Stomach smooth muscle (tissue), 2 donors: ENCODE data around the gene RGSL1.
"Not testable (repeated sequence)": the region's sequence is repeated elsewhere in the genome, so short reads cannot be mapped to it uniquely, and the experiment has no call there.

Experiments
- H3K27ac ChIP-seq: one replicate; pipeline ENCODE4 v1.7.0; 2013; ENCODE audit warnings: mild to moderate bottlenecking, low read length, inconsistent platforms
- H3K27me3 ChIP-seq, 2 donors: one replicate each; pipeline ENCODE4 v1.7.0; 2013; ENCODE audit warnings: low read length in 2 of 2; ENCODE audit not compliant: insufficient read depth in 2 of 2, control insufficient read depth in 1 of 2
- H3K36me3 ChIP-seq, 2 donors: one replicate each; pipeline ENCODE4 v1.7.0; 2013; ENCODE audit warnings: low read length in 2 of 2; ENCODE audit not compliant: control insufficient read depth in 2 of 2, insufficient read depth in 2 of 2
- H3K4me1 ChIP-seq: one replicate; pipeline ENCODE4 v1.7.0; 2013; ENCODE audit warnings: low read length; ENCODE audit not compliant: control insufficient read depth, insufficient read depth
- H3K4me3 ChIP-seq, 2 donors: one replicate each; pipeline ENCODE4 v1.7.0; 2013; ENCODE audit warnings: low read length in 2 of 2
- H3K9ac ChIP-seq, 2 donors: one replicate each; pipeline ENCODE4 v1.7.0; 2013; ENCODE audit warnings: low read length in 2 of 2, mild to moderate bottlenecking in 1 of 2
- H3K9me3 ChIP-seq, 2 donors: one replicate each; pipeline ENCODE4 v1.7.0; 2013; ENCODE audit warnings: low read length in 2 of 2; ENCODE audit not compliant: control insufficient read depth in 2 of 2
- donor health status: healthy.
- donor health status: Pancreatic carcinoma.

RGSL1 gene

DNA sequence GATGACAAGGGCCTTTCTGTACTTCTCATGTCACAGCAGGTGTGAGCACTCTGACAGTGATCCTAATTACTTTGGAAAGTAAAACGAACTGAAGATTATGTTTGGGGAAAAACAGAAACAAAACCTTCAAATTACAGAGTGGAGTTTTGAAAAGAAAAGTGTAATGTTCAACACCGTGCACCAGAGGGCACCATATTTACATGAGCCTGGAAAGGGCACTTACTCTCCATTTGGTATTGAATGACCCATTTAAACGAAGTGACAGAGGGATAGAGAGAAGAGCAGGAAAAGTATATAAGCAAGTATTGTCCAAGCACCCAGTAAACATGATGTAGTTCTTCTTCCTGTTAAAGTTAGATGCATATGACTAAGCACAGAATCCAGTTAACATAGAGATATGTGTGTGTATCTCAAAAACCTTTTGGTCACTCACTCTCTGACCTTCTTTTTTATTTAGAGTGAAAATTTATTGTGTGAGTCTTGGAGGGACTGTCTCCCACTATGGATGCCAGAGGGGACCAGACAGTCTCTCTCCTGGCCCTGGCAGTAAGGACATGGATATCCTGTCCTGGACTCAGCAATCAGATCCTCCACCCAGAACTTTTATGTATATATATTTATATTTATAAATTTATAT, 3.8 kb upstream of the RGSL1 start:
- peaks cover 0 to 2% of the 10 kb centered on the region in 2 donors for H3K27me3 ChIP-seq
- no peak overlapping the region for H3K9ac ChIP-seq
- H3K4me3 ChIP-seq: no peak overlapping the region
- no peaks in the 10 kb centered on the region for H3K36me3 ChIP-seq
- no peaks in the 10 kb centered on the region for H3K9me3 ChIP-seq
- no peak overlapping the region for H3K27ac ChIP-seq
- no peaks in the 10 kb centered on the region for H3K4me1 ChIP-seq

DNA sequence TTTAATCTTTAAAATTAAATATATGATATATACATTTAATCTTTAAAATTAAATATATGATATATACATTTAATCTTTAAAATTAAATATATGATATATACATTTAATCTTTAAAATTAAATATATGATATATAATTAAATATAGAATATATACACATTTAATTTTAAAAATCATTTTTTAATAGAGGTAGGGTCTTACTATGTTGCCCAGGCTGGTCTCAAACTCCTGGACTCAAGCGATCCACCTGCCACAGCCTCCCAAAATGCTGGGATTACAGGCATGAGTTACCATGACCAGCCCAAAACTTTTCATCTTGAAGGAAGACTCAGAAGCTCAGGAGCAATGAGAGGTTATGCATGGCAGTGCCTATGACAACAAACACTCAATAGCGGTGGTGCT, 2.8 kb upstream of the RGSL1 start:
- H3K27ac ChIP-seq: not testable (repeated sequence)

DNA sequence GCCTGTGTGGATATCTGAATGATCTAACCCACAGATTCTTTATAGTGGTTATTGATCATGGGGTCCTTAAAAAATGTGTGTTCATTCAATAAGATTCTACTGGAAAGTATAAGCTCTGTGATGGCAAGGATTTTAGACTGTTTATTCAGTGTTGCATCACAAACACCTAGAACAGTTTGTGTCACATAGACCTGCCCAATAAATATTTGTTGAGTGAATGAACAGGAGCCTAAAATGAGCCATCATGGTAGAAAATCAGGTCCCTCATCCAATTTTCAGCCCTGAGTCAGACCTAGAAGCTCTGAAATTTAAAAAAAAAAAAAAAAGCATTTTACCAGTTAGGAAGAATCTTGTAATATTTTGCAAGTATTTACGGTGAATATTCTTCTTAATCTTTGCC, 2.3 kb upstream of the RGSL1 start:
- no peak overlapping the region for H3K9ac ChIP-seq
- no peaks in the 10 kb centered on the region for H3K9me3 ChIP-seq
- no peaks in the 10 kb centered on the region for H3K4me1 ChIP-seq
- H3K4me3 ChIP-seq: no peak overlapping the region
- no peaks in the 10 kb centered on the region for H3K27me3 ChIP-seq
- H3K27ac ChIP-seq: no peak overlapping the region
- no peaks in the 10 kb centered on the region for H3K36me3 ChIP-seq

More for the DNA sequence above, 2.8 kb upstream of the RGSL1 start:
- H3K9me3 ChIP-seq, H3K27me3 ChIP-seq, H3K4me1 ChIP-seq, H3K4me3 ChIP-seq, H3K9ac ChIP-seq, H3K36me3 ChIP-seq: not testable (repeated sequence)

DNA sequence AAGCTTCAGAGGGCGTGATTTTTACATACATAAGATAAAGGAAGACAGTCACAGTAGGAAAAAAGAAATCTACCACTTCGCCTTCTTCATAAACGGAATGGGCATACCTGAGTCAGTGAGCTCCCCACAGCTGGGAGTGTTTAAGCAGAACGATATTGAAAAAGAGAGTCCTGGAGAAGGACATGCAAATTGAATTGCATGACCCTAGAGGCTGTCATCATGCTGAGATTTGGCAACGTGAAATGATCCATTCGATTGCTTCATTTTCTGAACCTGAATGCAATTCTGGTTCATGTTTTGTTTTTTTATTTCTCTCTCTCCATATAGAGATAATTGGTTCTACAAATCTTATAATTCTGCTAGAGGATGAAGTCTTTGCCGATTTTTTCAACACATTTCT, 3.7 kb downstream of the RGSL1 start:
- Histone ChIP-seq H3K36me3 (no peaks in the 10 kb centered on the region), H3K27ac (no peak overlapping the region), H3K4me1 (no peaks in the 10 kb centered on the region), H3K9ac (no peak overlapping the region), H3K9me3 (no peaks in the 10 kb centered on the region), H3K4me3 (no peak overlapping the region), H3K27me3 (no peaks in the 10 kb centered on the region)

DNA sequence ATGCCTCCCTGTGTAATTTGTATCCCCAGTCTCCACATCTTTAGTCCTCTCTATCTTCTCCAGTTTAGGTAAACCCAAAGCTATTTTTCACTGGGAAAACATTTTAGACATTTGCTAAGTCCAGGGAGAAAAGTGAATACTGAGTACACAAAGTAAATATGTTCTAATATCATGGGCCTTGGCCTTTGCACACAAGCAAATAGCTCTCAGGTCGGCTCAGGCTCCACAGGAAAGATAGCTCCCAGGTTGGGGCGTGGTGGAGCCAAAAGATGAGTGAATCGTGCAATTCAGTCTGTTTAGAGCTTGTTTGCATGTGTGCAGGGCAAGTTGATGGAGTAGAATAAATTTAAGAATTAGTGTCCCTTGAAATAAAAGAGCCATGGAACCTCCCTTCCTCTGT, 7.9 kb downstream of the RGSL1 start:
- no peaks in the 10 kb centered on the region for H3K4me1 ChIP-seq
- H3K27ac ChIP-seq: no peak overlapping the region
- H3K9ac ChIP-seq: no peak overlapping the region
- H3K4me3 ChIP-seq: no peak overlapping the region
- H3K27me3 ChIP-seq: no peaks in the 10 kb centered on the region
- H3K9me3 ChIP-seq: no peaks in the 10 kb centered on the region
- no peaks in the 10 kb centered on the region for H3K36me3 ChIP-seq

DNA sequence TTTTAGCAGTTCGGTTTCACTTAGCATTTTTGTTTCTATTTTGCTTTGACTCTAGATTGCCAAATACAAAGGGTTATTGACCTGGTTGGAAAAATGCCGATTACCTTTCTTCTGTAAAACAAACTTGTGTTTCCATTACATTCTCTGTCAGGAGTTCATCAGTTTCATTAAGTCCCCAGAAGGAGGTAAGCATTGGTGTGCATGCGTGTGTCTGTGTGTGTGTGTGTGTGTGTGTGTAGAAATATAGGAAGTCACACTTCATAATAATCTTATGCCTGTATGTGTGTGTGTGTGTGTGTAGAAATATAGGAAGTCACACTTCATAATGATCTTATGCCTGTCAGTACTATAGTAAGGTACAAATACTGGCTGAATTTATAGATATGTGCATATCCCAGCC, 10.0 kb downstream of the RGSL1 start:
- Histone ChIP-seq H3K36me3 (no peaks in the 10 kb centered on the region), H3K27ac (no peak overlapping the region), H3K4me1 (no peaks in the 10 kb centered on the region)

DNA sequence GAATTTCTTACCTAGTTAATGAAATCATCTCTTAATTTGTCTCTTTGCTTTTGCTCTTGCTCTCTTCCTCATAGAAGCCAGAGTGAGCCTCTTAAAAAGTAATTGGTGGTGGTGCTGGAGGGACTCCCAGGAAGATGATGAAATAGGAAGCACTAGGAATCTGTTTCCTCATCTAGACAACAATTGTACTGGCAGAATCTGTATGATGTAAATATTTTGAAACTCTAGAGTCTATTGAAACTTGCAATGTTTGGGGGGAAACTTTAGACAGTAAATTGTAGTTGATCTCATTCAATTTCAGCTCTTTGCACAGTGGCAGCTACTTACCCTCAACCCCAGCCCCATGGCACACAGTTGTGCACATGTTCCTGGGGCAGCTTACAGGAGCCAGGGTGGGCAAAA, 10.6 kb downstream of the RGSL1 start:
- Histone ChIP-seq H3K9ac (no peak overlapping the region), H3K36me3 (no peaks in the 10 kb centered on the region), H3K27ac (no peak overlapping the region)

More for the DNA sequence above, 10.0 kb downstream of the RGSL1 start:
- no peak overlapping the region for H3K9ac ChIP-seq
- H3K4me3 ChIP-seq: no peak overlapping the region
- H3K27me3 ChIP-seq: no peaks in the 10 kb centered on the region
- H3K9me3 ChIP-seq: no peaks in the 10 kb centered on the region

DNA sequence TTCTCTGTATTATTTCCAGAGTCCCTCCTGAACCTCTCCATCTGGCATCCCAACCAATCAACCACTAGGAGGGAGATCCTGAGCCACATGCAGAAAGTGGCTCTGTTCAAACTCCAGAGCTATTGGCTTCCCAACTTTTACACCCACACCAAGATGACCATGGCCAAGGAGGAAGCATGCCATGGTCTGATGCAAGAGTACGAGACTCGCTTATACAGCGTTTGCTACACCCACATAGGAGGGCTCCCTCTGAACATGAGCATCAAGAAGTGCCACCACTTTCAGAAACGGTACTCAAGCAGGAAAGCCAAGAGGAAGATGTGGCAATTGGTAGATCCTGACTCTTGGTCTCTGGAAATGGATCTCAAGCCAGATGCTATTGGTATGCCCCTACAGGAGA, 23.6 kb downstream of the RGSL1 start:
- no peak overlapping the region for H3K9ac ChIP-seq
- peaks cover 10% of the 10 kb centered on the region in 2 donors for H3K9me3 ChIP-seq
- no peak overlapping the region for H3K4me3 ChIP-seq
- peaks cover 0 to 3% of the 10 kb centered on the region in 2 donors for H3K27me3 ChIP-seq
- H3K27ac ChIP-seq: no peak overlapping the region
- no peaks in the 10 kb centered on the region for H3K4me1 ChIP-seq
- no peaks in the 10 kb centered on the region for H3K36me3 ChIP-seq

More for the DNA sequence above, 10.6 kb downstream of the RGSL1 start:
- Histone ChIP-seq H3K9me3 (no peaks in the 10 kb centered on the region), H3K4me3 (no peak overlapping the region), H3K4me1 (no peaks in the 10 kb centered on the region), H3K27me3 (no peaks in the 10 kb centered on the region)

DNA sequence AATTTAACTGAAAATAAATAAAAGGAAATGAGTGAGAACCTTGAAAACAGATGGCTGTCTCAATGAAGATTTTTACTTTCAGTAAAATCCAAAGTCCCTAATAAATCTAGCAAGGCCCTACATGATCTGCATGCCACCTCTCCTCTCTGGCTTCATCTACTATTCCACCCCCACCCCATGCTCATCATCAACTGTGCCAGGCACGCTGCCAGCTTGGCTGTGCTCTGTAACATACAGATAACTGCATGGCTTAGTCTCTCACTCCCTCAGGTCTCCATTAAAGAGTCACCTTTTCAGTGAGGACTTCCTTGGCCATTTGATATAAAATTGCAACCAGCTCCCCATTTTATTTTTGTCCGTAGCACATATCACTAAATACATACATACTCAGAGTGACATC, 26.7 kb downstream of the RGSL1 start:
- H3K27me3 ChIP-seq: peaks cover 0 to 3% of the 10 kb centered on the region in 2 donors
- H3K36me3 ChIP-seq: no peaks in the 10 kb centered on the region
- no peak overlapping the region for H3K9ac ChIP-seq
- H3K27ac ChIP-seq: no peak overlapping the region
- no peak overlapping the region for H3K4me3 ChIP-seq
- peaks cover 10% of the 10 kb centered on the region in 2 donors for H3K9me3 ChIP-seq
- H3K4me1 ChIP-seq: no peaks in the 10 kb centered on the region

DNA sequence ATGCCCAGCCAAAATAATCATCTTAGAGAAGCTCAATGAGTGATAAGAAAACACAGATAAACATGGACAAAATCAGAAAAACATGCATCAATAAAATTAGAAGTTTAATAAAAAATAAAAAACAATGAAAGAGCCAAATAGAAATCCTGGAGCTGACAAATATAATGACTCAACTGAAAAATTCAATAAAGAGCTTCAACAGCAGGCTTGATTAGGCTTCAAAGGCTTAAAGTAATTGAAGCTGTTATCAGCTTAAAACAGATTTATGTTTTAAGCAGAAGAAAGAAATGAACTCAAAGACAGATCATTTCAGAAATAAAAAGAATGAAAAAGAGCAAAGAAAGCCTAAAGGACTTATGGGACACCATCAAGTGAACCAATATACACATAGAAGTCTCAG, 28.3 kb downstream of the RGSL1 start:
- Histone ChIP-seq H3K27me3 (peaks cover 0 to 3% of the 10 kb centered on the region in 2 donors), H3K4me1 (no peaks in the 10 kb centered on the region), H3K9ac (no peak overlapping the region), H3K27ac (no peak overlapping the region), H3K4me3 (no peak overlapping the region), H3K9me3 (peaks cover 10% of the 10 kb centered on the region in 2 donors), H3K36me3 (no peaks in the 10 kb centered on the region)

DNA sequence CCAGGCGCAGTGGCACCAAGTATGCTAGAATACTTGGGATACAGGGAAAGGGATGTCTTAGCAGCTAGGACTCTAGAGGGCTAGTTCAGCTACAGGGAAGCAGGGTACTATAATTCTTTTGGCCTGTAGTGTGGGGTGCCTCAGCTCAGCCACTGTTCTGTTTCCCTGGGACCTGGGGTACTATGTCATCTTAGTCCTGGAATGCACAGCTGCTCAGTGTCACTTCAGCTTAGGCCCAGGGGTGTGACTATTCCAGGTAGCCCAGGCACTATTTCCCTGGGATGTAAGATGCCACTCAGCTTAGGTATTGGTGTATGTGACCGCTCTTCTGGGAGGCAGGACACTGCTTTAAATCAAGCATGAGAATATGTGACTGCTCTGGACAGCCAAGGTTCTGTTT, 34.1 kb downstream of the RGSL1 start:
- Histone ChIP-seq H3K27me3 (no peaks in the 10 kb centered on the region), H3K4me3 (no peak overlapping the region), H3K9me3 (no peaks in the 10 kb centered on the region), H3K9ac (no peak overlapping the region), H3K36me3 (no peaks in the 10 kb centered on the region), H3K4me1 (no peaks in the 10 kb centered on the region), H3K27ac (no peak overlapping the region)
